WI38 (cell line): ENCODE measurements around the gene GTF2H2C.
"Not testable (repeated sequence)": the region's sequence is repeated elsewhere in the genome, so short reads cannot be mapped to it uniquely, and the experiment has no call there.

Experiments used
- H3K4me3 ChIP-seq: 2 replicates; pipeline ENCODE4 v1.5.1; 2011; ENCODE audit warnings: low read depth, mild to moderate bottlenecking, control low read depth, low read length
- CTCF ChIP-seq: IDR thresholded peaks from 2 replicates; pipeline ENCODE4 v1.5.1; 2012; ENCODE audit warnings: low read depth, mild to moderate bottlenecking, control low read depth, low read length

The GTF2H2C gene

GRCh38 chr5:69525490-69525889, 34.5 kb upstream of the GTF2H2C start:
- H3K4me3 ChIP-seq: no peak overlapping the region
- no peak for TF ChIP-seq CTCF

- TF ChIP-seq CTCF: no peak
- H3K4me3 ChIP-seq: no peak overlapping the region
Observed at GRCh38 chr5:69526660-69527059, 33.3 kb upstream of the GTF2H2C start.

GRCh38 chr5:69527128-69527770, 32.7 kb upstream of the GTF2H2C start:
- no peak for TF ChIP-seq CTCF
- H3K4me3 ChIP-seq: no peak overlapping the region

- TF ChIP-seq CTCF: no peak
- no peak overlapping the region for H3K4me3 ChIP-seq
Observed at GRCh38 chr5:69528035-69528434, 32.0 kb upstream of the GTF2H2C start.

GRCh38 chr5:69528609-69529008, 31.4 kb upstream of the GTF2H2C start:
- no peak overlapping the region for H3K4me3 ChIP-seq
- TF ChIP-seq CTCF: no peak

GRCh38 chr5:69530561-69531405, 29.2 kb upstream of the GTF2H2C start:
- TF ChIP-seq CTCF: no peak
- no peak overlapping the region for H3K4me3 ChIP-seq

GRCh38 chr5:69531406-69531801, 28.6 kb upstream of the GTF2H2C start:
- H3K4me3 ChIP-seq: no peak overlapping the region
- TF ChIP-seq CTCF: no peak

- H3K4me3 ChIP-seq: not testable (repeated sequence)
Observed at GRCh38 chr5:69537911-69538310, 22.1 kb upstream of the GTF2H2C start.

- H3K4me3 ChIP-seq: not testable (repeated sequence)
Observed at GRCh38 chr5:69538735-69539134, 21.3 kb upstream of the GTF2H2C start.

GRCh38 chr5:69541347-69541746, 18.6 kb upstream of the GTF2H2C start:
- not testable (repeated sequence) for H3K4me3 ChIP-seq
